Chondrocyte (in vitro differentiated cells): ENCODE data around the gene EVA1C. TPM values are rescaled to one million over a fixed set of nuclear protein-coding genes. Genes with fewer than 3 reads are reported as not detected.

Source experiments
- DNase-seq: peaks from one replicate; pipeline ENCODE4 v3.0.0; 2021; ENCODE audit warnings: mixed read lengths, low spot score
- H3K27ac Mint-ChIP-seq: one replicate; pipeline ENCODE4 v1.8.0; 2021; ENCODE audit warnings: mild to moderate bottlenecking, moderate library complexity, mixed read lengths; ENCODE audit not compliant: unreplicated experiment
- H3K27me3 Mint-ChIP-seq: 2 replicates; pipeline ENCODE4 v1.8.0; 2021; ENCODE audit warnings: low read depth, mixed read lengths
- H3K36me3 Mint-ChIP-seq: 2 replicates; pipeline ENCODE4 v1.8.0; 2021; ENCODE audit warnings: low read depth, mixed read lengths
- H3K4me1 Mint-ChIP-seq: 2 replicates; pipeline ENCODE4 v1.8.0; 2021; ENCODE audit warnings: low read depth, mild to moderate bottlenecking, mixed read lengths
- H3K4me3 Mint-ChIP-seq: one replicate; pipeline ENCODE4 v1.8.0; 2021; ENCODE audit warnings: mild to moderate bottlenecking, moderate library complexity, mixed read lengths; ENCODE audit not compliant: unreplicated experiment
- H3K9me3 Mint-ChIP-seq: 2 replicates; pipeline ENCODE4 v1.8.0; 2021; ENCODE audit warnings: low read depth, mixed read lengths
- total RNA-seq: library from RNA; stranded (reverse); gene quantifications from 3 replicates; pipeline ENCODE4 v1.2.1, GENCODE V29; 2021
- TF ChIP-seq, protein P1 (sequence below): fragments of 200-600 bp; sonication (generic); IDR thresholded peaks from 2 replicates; pipeline ENCODE4 v1.5.0; 2021; ENCODE audit warnings: antibody characterized with exemption, mild to moderate bottlenecking, moderate library complexity

Gene EVA1C
- total RNA-seq, 1 donor from 2014 or later, result 2.0 TPM

DNA sequence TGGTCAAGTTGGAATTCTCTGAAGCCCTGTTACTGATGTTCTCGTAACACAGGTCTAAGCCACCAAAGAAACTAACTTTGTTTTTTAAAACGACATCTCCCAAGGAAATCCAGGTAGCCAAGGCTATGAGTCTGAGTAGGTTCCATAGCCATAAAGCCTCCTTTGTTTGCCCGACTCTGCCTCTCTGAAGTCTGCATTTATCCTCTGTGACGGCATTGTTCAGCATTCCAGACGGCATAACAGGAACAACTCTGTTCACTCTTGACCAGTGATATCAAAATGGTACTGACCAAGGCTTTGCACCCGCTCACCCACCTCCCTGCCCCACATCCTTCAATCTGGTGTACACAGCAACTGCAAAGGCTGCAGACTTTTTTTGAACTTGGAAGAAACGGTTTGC lies 34.5 kb upstream of the EVA1C start:
- peaks cover 19% of the 10 kb centered on the region for H3K36me3 Mint-ChIP-seq
- DNase-seq, result no peak
- TF ChIP-seq, protein P1, sequence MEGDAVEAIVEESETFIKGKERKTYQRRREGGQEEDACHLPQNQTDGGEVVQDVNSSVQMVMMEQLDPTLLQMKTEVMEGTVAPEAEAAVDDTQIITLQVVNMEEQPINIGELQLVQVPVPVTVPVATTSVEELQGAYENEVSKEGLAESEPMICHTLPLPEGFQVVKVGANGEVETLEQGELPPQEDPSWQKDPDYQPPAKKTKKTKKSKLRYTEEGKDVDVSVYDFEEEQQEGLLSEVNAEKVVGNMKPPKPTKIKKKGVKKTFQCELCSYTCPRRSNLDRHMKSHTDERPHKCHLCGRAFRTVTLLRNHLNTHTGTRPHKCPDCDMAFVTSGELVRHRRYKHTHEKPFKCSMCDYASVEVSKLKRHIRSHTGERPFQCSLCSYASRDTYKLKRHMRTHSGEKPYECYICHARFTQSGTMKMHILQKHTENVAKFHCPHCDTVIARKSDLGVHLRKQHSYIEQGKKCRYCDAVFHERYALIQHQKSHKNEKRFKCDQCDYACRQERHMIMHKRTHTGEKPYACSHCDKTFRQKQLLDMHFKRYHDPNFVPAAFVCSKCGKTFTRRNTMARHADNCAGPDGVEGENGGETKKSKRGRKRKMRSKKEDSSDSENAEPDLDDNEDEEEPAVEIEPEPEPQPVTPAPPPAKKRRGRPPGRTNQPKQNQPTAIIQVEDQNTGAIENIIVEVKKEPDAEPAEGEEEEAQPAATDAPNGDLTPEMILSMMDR, result no peak
- no peaks in the 10 kb centered on the region for H3K27me3 Mint-ChIP-seq
- H3K9me3 Mint-ChIP-seq, result no peaks in the 10 kb centered on the region
- H3K27ac Mint-ChIP-seq, result no peak overlapping the region
- no peak overlapping the region for H3K4me3 Mint-ChIP-seq
- H3K4me1 Mint-ChIP-seq, result peaks cover 46% of the 10 kb centered on the region

DNA sequence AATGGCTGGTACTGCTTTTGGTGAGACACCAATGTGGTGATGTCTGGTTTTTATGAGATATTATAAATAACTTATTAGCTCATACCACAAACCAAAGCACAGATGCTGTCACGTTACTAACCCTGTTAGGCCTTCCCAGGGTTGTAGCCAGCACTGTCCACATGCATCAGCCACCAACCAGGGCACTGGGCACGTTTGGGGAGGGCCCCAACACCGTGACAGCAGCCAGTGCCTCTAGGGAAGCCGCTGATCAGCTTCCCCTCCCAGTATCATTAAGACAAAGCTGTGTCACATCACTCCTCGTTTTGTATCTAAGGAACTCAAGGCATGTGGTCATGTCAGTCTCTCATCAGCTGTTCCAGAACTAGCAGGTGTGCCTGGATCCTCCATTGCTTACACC lies 33.5 kb upstream of the EVA1C start:
- DNase-seq, result no peak
- Mint-ChIP-seq H3K27ac (peak overlapping the region; percentile 92), H3K9me3 (no peaks in the 10 kb centered on the region), H3K4me3 (no peak overlapping the region), H3K27me3 (no peaks in the 10 kb centered on the region), H3K36me3 (peaks cover 25% of the 10 kb centered on the region), H3K4me1 (peaks cover 48% of the 10 kb centered on the region)
- TF ChIP-seq, protein P1, result no peak

GRCh38 chr21:32380940-32381339 lies 31.6 kb upstream of the EVA1C start:
- no peak for DNase-seq
- TF ChIP-seq, protein P1, result no peak
- peak overlapping the region; percentile 95 for H3K27ac Mint-ChIP-seq
- peak overlapping the region; percentile 40 for H3K4me3 Mint-ChIP-seq
- H3K4me1 Mint-ChIP-seq, result peaks cover 56% of the 10 kb centered on the region
- H3K36me3 Mint-ChIP-seq, result peaks cover 26% of the 10 kb centered on the region
- H3K9me3 Mint-ChIP-seq, result no peaks in the 10 kb centered on the region
- no peaks in the 10 kb centered on the region for H3K27me3 Mint-ChIP-seq

DNA sequence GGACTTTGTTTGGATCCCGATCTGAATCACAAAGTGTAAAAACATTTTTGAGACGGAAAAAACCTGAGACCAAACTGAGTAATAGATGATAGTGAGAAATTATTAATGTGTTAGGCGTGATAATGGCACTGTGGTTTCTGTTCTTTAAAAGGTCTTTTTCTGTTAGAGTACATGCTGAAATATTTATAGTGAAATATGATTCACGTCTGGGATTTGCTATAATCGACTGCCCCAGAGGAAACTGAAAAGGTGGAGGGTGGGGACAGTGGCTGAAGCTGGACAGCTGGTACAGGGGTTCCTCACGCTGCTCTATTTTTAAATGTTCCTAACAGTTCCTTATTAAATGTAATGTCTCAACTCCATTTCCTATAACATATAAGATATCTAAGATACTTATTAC lies 30.9 kb upstream of the EVA1C start:
- Mint-ChIP-seq H3K27me3 (no peaks in the 10 kb centered on the region), H3K4me1 (peaks cover 62% of the 10 kb centered on the region), H3K4me3 (peak overlapping the region; percentile 40), H3K36me3 (peaks cover 23% of the 10 kb centered on the region), H3K9me3 (no peaks in the 10 kb centered on the region), H3K27ac (peak overlapping the region; percentile 95)
- no peak for DNase-seq
- TF ChIP-seq, protein P1, result no peak

GRCh38 chr21:32382108-32382644 lies 30.3 kb upstream of the EVA1C start:
- peak overlapping the region; percentile 95 for H3K27ac Mint-ChIP-seq
- DNase-seq, result no peak

More at GRCh38 chr21:32382108-32382644, 30.3 kb upstream of the EVA1C start:
- peaks cover 22% of the 10 kb centered on the region for H3K36me3 Mint-ChIP-seq
- H3K4me1 Mint-ChIP-seq, result peaks cover 68% of the 10 kb centered on the region
- no peaks in the 10 kb centered on the region for H3K9me3 Mint-ChIP-seq
- TF ChIP-seq, protein P1, result no peak
- H3K4me3 Mint-ChIP-seq, result peak overlapping the region; percentile 40
- H3K27me3 Mint-ChIP-seq, result no peaks in the 10 kb centered on the region
